ENCODE measurements around the gene UACA.
"Not testable (repeated sequence)": the region's sequence is repeated elsewhere in the genome, so short reads cannot be mapped to it uniquely, and the experiment has no call there.

Gene UACA

GRCh38 chr15:70763120-70763949 lies at the start of gene UACA:
TSS of gene UACA (minus strand) at chr15:70763558. CDS start at chr15:70763407, 151 bp downstream.
- peak; percentile 50 for DNase-seq

DNA sequence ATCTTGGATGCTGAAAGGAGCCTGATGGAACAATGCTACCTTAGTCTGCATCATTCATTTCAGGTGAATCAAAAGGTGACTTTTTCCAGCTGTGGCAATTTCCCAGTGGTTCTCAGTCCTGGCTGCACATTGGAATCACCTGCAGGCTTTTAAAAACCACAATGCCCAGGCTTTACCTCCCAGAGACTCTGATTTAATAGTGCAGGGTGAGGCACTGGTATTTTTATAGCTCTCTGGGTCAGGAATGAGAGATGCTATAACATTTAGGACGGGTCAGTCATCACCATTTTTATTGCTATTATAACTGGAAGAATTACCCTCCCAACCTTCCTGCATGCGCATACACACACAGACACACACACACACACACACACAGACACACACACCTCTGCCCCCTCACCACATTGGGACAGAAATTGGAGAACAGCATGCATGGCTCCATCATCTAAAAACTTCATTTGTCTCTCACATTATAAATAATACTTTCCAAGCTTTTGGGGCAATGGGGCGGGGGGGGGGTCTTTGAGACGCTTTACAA lies 49.5 kb upstream of the UACA start:
- no peak for DNase-seq

DNA sequence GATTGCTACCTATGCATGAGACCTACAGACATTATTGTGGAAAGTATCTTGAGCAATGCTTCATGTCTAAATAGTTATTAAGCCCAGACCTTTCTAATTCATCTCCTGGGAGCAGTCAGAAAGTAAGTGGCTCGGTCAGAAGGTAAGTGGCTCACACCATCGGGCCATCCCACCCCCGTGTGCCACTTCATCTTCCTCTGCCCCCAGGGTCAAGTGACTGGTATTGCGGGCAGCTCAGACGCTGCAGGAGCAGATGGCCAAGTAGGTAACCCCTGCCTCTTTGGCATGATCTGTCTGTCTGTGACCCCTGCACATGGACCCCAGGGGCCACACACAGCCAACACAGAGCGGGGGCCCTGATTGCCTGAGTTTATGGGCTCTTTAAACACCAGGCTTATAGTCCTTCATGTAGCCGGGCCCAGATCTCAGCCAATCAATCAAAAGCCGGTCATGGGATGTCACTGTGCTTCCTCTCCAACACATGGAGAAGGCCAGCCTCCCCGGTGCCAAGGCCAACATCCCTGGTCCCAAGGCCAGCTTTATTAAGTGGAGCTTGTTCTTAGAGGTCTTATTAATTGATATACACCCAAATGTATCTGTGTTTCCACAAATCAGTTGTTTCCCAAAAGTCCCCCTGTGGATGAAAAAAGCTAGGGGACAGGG lies 47.7 kb upstream of the UACA start:
- DNase-seq: no peak

- DNase-seq: no peak
Observed at GRCh38 chr15:70806992-70807712, 43.8 kb upstream of the UACA start.

- DNase-seq: not testable (repeated sequence)
Observed at GRCh38 chr15:70804388-70804787, 41.0 kb upstream of the UACA start.

DNA sequence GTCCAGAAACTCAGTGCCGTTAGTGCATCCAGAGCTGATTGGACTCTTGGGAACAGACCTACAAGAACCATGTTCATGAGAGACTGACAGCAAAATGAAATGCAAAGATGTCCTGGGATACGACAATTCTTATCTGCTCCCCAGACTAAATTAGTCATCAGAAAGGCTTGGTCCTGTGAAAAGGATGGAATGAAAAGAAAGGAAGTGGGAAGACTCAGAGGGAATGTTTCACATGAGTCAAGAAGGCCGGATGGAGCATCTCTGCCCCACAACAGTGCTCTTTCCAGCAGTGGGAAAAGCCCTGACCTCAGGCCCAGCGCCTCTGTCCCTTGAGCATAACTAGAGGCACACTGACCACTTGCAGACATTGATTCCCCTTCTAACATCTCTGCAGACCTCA lies 39.3 kb upstream of the UACA start:
- DNase-seq: no peak

- no peak for DNase-seq
Observed at GRCh38 chr15:70801109-70801508, 37.8 kb upstream of the UACA start.

- no peak for DNase-seq
Observed at GRCh38 chr15:70799667-70800450, 36.5 kb upstream of the UACA start.

- no peak for DNase-seq
Observed at GRCh38 chr15:70797464-70797863, 34.1 kb upstream of the UACA start.

DNA sequence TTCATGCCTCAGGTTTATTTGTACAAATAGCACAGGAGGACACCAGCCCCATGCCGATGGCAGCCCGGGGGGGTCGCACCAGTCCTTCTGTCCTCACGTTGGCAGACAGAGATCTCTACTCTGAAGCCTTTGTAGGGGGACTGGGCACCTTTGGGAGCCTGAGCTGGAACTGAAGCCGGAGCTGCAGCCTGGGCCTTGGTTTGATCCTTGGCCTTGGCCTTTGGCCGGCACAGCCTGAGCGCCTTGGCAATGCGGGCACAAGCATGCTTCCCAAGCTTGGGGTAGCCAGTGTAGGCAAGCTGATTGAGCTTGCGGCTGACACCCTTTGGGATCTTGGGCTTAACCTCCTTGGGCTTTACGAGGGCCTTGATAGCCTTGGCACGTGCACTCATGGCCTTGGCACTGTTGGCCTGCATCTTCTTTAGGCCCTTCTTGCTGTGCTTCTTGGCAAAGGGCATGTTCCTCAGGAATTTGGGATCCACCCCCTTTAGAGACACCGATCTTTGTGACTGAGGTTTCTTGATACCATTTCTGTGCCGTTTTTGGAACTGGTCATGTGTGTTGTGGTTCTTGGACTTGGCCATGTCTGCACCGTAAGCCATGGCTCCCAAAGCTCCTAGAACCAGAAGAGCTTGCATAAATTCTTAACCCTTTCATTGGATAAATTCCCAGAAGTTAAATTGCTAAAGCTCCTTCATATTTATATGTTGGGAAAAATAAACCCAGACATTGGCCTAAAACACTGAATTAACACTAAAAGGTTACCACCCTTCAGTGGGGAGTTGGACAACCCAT lies 33.4 kb upstream of the UACA start:
- no peak for DNase-seq

- no peak for DNase-seq
Observed at GRCh38 chr15:70795311-70795665, 31.9 kb upstream of the UACA start.

DNA sequence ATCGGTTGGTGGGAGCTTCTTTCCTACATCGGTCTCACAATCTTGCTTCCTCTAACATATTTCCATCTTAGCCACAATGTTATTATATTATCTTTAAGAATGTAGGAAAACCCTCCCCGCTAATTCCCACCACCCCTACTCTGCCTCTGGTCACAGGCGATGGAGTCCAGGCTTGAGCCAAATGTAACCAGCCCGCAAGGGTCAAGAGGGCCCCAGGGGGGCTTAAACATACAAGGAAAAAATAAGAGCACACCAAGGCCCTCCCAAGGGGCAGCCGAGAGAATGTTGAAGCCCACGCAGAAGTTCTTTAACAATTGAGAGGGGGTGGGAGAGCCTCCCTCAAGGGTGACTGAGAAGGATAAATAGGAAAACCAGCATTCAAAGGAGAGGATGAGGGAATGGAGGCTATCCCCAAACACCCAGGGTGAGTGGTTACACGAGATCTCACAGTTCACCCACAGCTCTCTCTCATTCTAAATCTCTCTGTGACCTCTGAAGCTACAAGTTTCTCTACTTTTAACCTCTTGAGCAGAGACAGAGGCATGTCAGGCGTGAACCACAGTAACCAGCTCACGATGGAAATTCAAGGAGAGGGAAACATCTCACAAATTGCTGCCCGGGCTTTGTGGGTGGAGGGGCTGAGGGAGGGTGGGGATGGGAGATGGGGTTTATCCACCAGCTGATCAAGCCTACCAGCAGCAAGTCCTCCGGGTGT lies 31.4 kb upstream of the UACA start:
- DNase-seq: no peak

DNA sequence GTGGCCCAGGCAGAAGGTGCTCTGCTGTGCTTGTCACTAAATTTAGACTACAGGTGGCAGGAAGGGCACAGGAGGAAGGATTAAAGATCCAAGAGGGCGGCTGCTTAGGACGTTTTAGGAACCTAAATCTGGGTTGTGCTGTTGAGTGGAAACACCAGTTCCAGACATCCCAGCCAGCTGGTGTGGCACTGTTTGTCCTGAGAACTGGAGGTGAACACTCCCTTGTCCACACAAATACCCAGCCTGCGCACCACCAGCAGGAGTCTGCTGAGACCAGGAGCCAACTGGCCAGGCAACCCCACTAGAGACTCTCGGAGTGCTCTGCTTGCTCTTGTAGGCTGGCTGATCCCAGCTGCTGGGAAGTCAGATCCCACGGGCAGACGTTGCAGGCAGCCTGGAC lies 30.3 kb upstream of the UACA start:
- DNase-seq: no peak

GRCh38 chr15:70792171-70792573 lies 28.8 kb upstream of the UACA start:
- no peak for DNase-seq

- no peak for DNase-seq
Observed at GRCh38 chr15:70791259-70791658, 27.9 kb upstream of the UACA start.

DNA sequence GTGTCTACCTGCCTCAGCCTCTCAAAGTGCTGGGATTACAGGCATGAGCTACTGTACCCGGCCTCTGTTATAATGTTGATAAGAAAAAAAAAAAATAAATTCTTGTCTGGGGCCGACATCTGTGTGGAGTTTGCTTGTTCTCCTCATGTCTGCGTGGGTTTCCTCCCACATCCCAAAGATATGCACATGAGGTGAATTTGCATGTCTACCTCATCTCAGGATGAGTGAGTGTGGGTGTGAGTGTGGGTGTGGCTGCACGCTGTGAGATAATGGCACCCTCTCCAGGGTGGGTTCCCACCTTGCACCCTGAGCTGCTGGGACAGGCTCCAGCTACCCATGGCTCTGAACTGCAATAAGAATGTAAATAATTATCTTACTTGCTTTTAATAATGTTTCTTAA lies 25.9 kb upstream of the UACA start:
- DNase-seq: no peak

DNA sequence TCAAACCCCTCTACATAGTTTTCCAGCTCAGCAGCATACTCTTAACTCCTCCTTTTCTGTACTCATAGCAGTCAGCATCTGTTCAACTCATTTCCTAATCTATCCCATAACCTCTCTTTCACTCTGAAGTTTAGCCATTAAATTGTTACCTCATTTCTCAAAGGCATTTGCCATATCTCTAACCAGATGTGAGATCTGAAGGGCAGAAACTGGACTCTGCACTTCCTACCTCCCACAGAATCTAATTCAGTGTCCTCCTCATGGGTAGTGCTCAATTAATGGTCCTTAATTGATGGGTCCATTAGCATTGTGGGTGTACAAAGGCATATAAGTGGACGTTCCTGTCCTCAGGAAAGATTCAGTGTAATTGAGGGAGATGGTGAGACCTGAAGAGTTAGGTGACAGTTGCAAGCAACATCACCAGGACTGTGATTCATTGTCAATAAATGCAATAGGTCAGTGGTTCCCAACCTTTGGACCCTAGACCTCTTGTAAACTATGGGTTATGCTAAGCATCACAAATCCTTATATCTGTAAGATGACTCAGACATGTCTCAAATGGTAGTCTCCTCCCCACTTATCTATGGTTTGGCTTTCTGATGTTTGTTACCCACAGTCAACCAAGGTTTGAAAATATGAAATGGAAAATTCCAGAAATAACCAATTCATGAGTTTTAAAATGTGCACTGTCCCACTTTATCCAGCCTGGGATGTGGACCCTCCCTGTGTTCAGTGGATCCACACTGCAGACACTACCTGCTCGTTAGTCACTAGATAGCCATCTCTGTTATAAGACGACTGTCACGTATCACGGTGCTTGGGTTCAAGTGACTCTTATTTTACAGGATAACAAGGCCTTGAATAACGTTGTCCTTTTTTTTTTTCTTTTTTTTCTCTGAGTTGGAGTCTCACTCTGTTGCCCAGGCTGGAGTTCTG lies 25.0 kb upstream of the UACA start:
- no peak for DNase-seq

- DNase-seq: no peak
Observed at GRCh38 chr15:70786996-70787395, 23.6 kb upstream of the UACA start.

DNA sequence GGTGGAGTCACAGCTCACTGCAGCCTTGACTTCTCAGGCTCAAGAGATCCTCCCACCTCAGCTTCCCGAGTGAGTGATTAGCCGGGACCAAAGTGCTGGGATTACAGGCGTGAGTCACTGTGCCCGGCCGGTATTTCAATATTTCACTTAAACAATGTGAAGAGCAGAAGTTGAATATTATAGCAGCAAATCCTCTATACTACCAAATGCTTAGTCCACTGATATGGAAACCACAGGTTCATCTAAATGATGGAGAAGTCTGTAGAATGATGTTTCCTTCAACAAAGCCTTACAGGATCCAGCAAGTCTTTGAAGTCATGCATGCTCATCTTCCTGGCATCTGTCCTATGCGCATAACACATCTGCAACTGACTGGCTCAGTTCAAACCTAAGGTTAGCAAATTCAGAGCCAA lies 20.3 kb upstream of the UACA start:
- no peak for DNase-seq

GRCh38 chr15:70783041-70783440 lies 19.7 kb upstream of the UACA start:
- no peak for DNase-seq

All from activated effector memory CD4-positive, alpha-beta T cell treated with Interleukin-2 at 50 U/mL for 16 hours (primary cell).